ENCODE results near the gene AP3B2.

- TF ChIP-seq CTCF (IDR thresholded peaks at IDR 0.05; ENCODE audit: extremely low read depth in 1 of 2, insufficient read depth in 1 of 2, low read depth in 1 of 2, low read length in 2 of 2) (no peak), MAX (IDR thresholded peaks at IDR 0.05; ENCODE audit: insufficient read depth, insufficient read length) (no peak), POLR2AphosphoS5 (IDR thresholded peaks at IDR 0.05; ENCODE audit: insufficient read depth, low read depth, low read length) (no peak), MYC (IDR thresholded peaks at IDR 0.05; ENCODE audit: low read depth, low read length) (no peak)
These were observed 98.3 kb downstream of the AP3B2 start for GRCh38 chr15:82611348-82611747.
